ENCODE measurements around the gene CCNI.

The CCNI gene

GRCh38 chr4:77007358-77008230 is 68.2 kb downstream of the CCNI start:
- H3K4me1 Mint-ChIP-seq, result peaks cover 77% of the 10 kb centered on the region
- peaks cover 3% of the 10 kb centered on the region for H3K36me3 Mint-ChIP-seq
- H3K27ac Mint-ChIP-seq, result peak overlapping the region; percentile 85
- no peaks in the 10 kb centered on the region for H3K9me3 Mint-ChIP-seq
- no peaks in the 10 kb centered on the region for H3K27me3 Mint-ChIP-seq
- H3K4me3 Mint-ChIP-seq, result peak overlapping the region; percentile 53

GRCh38 chr4:77006753-77007353 is 68.9 kb downstream of the CCNI start:
- Mint-ChIP-seq H3K27ac (peak overlapping the region; percentile 76), H3K4me1 (peaks cover 77% of the 10 kb centered on the region), H3K4me3 (peak overlapping the region; percentile 53), H3K27me3 (no peaks in the 10 kb centered on the region), H3K9me3 (no peaks in the 10 kb centered on the region), H3K36me3 (peaks cover 3% of the 10 kb centered on the region)

- Mint-ChIP-seq H3K4me1 (peaks cover 53% of the 10 kb centered on the region), H3K36me3 (peaks cover 8% of the 10 kb centered on the region), H3K27me3 (no peaks in the 10 kb centered on the region), H3K9me3 (no peaks in the 10 kb centered on the region), H3K4me3 (no peak overlapping the region), H3K27ac (no peak overlapping the region)
Observed at GRCh38 chr4:77003400-77003799, 72.4 kb downstream of the CCNI start.

- no peak overlapping the region for H3K4me3 Mint-ChIP-seq
- no peak overlapping the region for H3K27ac Mint-ChIP-seq
- no peaks in the 10 kb centered on the region for H3K9me3 Mint-ChIP-seq
- H3K36me3 Mint-ChIP-seq, result peaks cover 10% of the 10 kb centered on the region
- H3K4me1 Mint-ChIP-seq, result peaks cover 44% of the 10 kb centered on the region
- no peaks in the 10 kb centered on the region for H3K27me3 Mint-ChIP-seq
Observed at GRCh38 chr4:77002321-77003107, 73.3 kb downstream of the CCNI start.

GRCh38 chr4:77001907-77002306 is 73.9 kb downstream of the CCNI start:
- H3K4me1 Mint-ChIP-seq, result peaks cover 41% of the 10 kb centered on the region
- H3K36me3 Mint-ChIP-seq, result peaks cover 10% of the 10 kb centered on the region
- no peaks in the 10 kb centered on the region for H3K9me3 Mint-ChIP-seq
- no peak overlapping the region for H3K4me3 Mint-ChIP-seq
- no peak overlapping the region for H3K27ac Mint-ChIP-seq
- H3K27me3 Mint-ChIP-seq, result no peaks in the 10 kb centered on the region

GRCh38 chr4:76998251-76998901 is 77.4 kb downstream of the CCNI start:
- H3K27ac Mint-ChIP-seq, result no peak overlapping the region

GRCh38 chr4:76997532-76997931 is 78.3 kb downstream of the CCNI start:
- Mint-ChIP-seq H3K27ac (no peak overlapping the region), H3K36me3 (peaks cover 8% of the 10 kb centered on the region), H3K9me3 (no peaks in the 10 kb centered on the region), H3K27me3 (no peaks in the 10 kb centered on the region), H3K4me3 (no peak overlapping the region), H3K4me1 (peaks cover 48% of the 10 kb centered on the region)

More at GRCh38 chr4:76998251-76998901, 77.4 kb downstream of the CCNI start:
- peaks cover 48% of the 10 kb centered on the region for H3K4me1 Mint-ChIP-seq
- no peak overlapping the region for H3K4me3 Mint-ChIP-seq
- no peaks in the 10 kb centered on the region for H3K27me3 Mint-ChIP-seq
- peaks cover 8% of the 10 kb centered on the region for H3K36me3 Mint-ChIP-seq
- no peaks in the 10 kb centered on the region for H3K9me3 Mint-ChIP-seq

Data from activated naive CD4-positive, alpha-beta T cell treated with anti-CD3 and anti-CD28 coated beads, Interleukin-2, amount 50 U/mL, for 24 hours (primary cell).